Activated naive CD4-positive, alpha-beta T cell treated with anti-CD3 and anti-CD28 coated beads, Interleukin-2, amount 10 ng/mL, durations not matched to agents 7 days and 5 days (primary cell): Measurements from ENCODE around the gene FICD.

ENCODE experiments used
- CTCF ChIA-PET: fragments of 350-600 bp; sonication (Branson Sonifier 250); formaldehyde crosslinking; loops from one replicate; lab custom pipeline; 2021; ENCODE audit warnings: antibody characterized with exemption; lab: Charles Lee
- DNase-seq: peaks from one replicate; pipeline ENCODE4 v3.0.0-alpha.2; 2020
- H3K27ac Mint-ChIP-seq: one replicate; pipeline ENCODE4 v1.8.0; 2021; ENCODE audit warnings: mild to moderate bottlenecking, moderate library complexity, mixed read lengths
- H3K27me3 Mint-ChIP-seq: one replicate; pipeline ENCODE4 v1.8.0; 2021; ENCODE audit warnings: mild to moderate bottlenecking, mixed read lengths
- H3K36me3 Mint-ChIP-seq: one replicate; pipeline ENCODE4 v1.8.0; 2021; ENCODE audit warnings: mixed read lengths
- H3K4me1 Mint-ChIP-seq: one replicate; pipeline ENCODE4 v1.8.0; 2021; ENCODE audit warnings: mixed read lengths
- H3K4me3 Mint-ChIP-seq: one replicate; pipeline ENCODE4 v1.8.0; 2021; ENCODE audit warnings: mild to moderate bottlenecking, moderate library complexity, mixed read lengths
- H3K9me3 Mint-ChIP-seq: one replicate; pipeline ENCODE4 v1.8.0; 2021; ENCODE audit warnings: mixed read lengths

Gene FICD

GRCh38 chr12:108514468-108514972 lies 557 bp upstream of the FICD start:
- peak overlapping the region; percentile 86 for H3K4me3 Mint-ChIP-seq
- DNase-seq: no peak
- peak overlapping the region; percentile 91 for H3K27ac Mint-ChIP-seq
- peaks cover 34% of the 10 kb centered on the region for H3K4me1 Mint-ChIP-seq
- peaks cover 13% of the 10 kb centered on the region for H3K36me3 Mint-ChIP-seq
- H3K27me3 Mint-ChIP-seq: peaks cover 5% of the 10 kb centered on the region
- CTCF ChIA-PET: interaction anchor here (1.0 kb wide), 1 partner anchor 320 kb away, joined by 3 read pairs; no protein-coding TSS in a partner anchor
- no peaks in the 10 kb centered on the region for H3K9me3 Mint-ChIP-seq

- H3K9me3 Mint-ChIP-seq: no peaks in the 10 kb centered on the region
- CTCF ChIA-PET: interaction anchor here (1.9 kb wide), 1 partner anchor 102 kb away, joined by 5 read pairs; no protein-coding TSS in a partner anchor
- peaks cover 34% of the 10 kb centered on the region for H3K4me1 Mint-ChIP-seq
- peaks cover 5% of the 10 kb centered on the region for H3K27me3 Mint-ChIP-seq
- no peak for DNase-seq
- H3K27ac Mint-ChIP-seq: peak overlapping the region; percentile 91
- peak overlapping the region; percentile 86 for H3K4me3 Mint-ChIP-seq
- peaks cover 26% of the 10 kb centered on the region for H3K36me3 Mint-ChIP-seq
Observed at GRCh38 chr12:108515916-108516315, 839 bp downstream of the FICD start.

GRCh38 chr12:108516511-108517275 lies 1.6 kb downstream of the FICD start:
- H3K36me3 Mint-ChIP-seq: peaks cover 32% of the 10 kb centered on the region
- H3K27me3 Mint-ChIP-seq: peaks cover 5% of the 10 kb centered on the region
- no peaks in the 10 kb centered on the region for H3K9me3 Mint-ChIP-seq
- peak overlapping the region; percentile 86 for H3K4me3 Mint-ChIP-seq
- DNase-seq: no peak
- CTCF ChIA-PET: interaction anchor here (1.9 kb wide), 1 partner anchor 101 kb away, joined by 5 read pairs; no protein-coding TSS in a partner anchor
- H3K27ac Mint-ChIP-seq: peak overlapping the region; percentile 91
- H3K4me1 Mint-ChIP-seq: peaks cover 31% of the 10 kb centered on the region

- Mint-ChIP-seq H3K27ac (no peak overlapping the region), H3K4me3 (no peak overlapping the region), H3K9me3 (no peaks in the 10 kb centered on the region), H3K4me1 (peaks cover 24% of the 10 kb centered on the region), H3K27me3 (no peaks in the 10 kb centered on the region), H3K36me3 (peaks cover 40% of the 10 kb centered on the region)
- no peak for DNase-seq
- CTCF ChIA-PET: interaction anchor here (1.9 kb wide), 1 partner anchor 100 kb away, joined by 5 read pairs; no protein-coding TSS in a partner anchor
Observed at GRCh38 chr12:108517288-108518100, 2.4 kb downstream of the FICD start.

- peaks cover 44% of the 10 kb centered on the region for H3K36me3 Mint-ChIP-seq
- no peaks in the 10 kb centered on the region for H3K27me3 Mint-ChIP-seq
- CTCF ChIA-PET: no interaction called here
- H3K9me3 Mint-ChIP-seq: no peaks in the 10 kb centered on the region
- peak overlapping the region; percentile 33 for H3K27ac Mint-ChIP-seq
- H3K4me3 Mint-ChIP-seq: no peak overlapping the region
- peaks cover 24% of the 10 kb centered on the region for H3K4me1 Mint-ChIP-seq
- DNase-seq: no peak
Observed at GRCh38 chr12:108518101-108518715, 3.1 kb downstream of the FICD start.

- Mint-ChIP-seq H3K4me3 (no peak overlapping the region), H3K36me3 (peaks cover 50% of the 10 kb centered on the region), H3K4me1 (peaks cover 23% of the 10 kb centered on the region), H3K27me3 (no peaks in the 10 kb centered on the region), H3K27ac (no peak overlapping the region), H3K9me3 (no peaks in the 10 kb centered on the region)
- DNase-seq: no peak
- CTCF ChIA-PET: interaction anchor here (0.7 to 0.8 kb wide), 2 partner anchors 28 to 146 kb away, joined by 3 read pairs; no protein-coding TSS in a partner anchor
Observed at GRCh38 chr12:108518716-108519496, 3.8 kb downstream of the FICD start.

GRCh38 chr12:108519558-108519957 lies 4.5 kb downstream of the FICD start:
- Mint-ChIP-seq H3K36me3 (peaks cover 54% of the 10 kb centered on the region), H3K4me3 (no peak overlapping the region), H3K9me3 (no peaks in the 10 kb centered on the region), H3K27me3 (no peaks in the 10 kb centered on the region), H3K27ac (no peak overlapping the region), H3K4me1 (peaks cover 18% of the 10 kb centered on the region)
- no peak for DNase-seq
- CTCF ChIA-PET: interaction anchor here (0.7 to 0.8 kb wide), 2 partner anchors 27 to 145 kb away, joined by 3 read pairs; no protein-coding TSS in a partner anchor

- CTCF ChIA-PET: no interaction called here
- Mint-ChIP-seq H3K27ac (no peak overlapping the region), H3K4me3 (no peak overlapping the region), H3K9me3 (no peaks in the 10 kb centered on the region), H3K27me3 (no peaks in the 10 kb centered on the region), H3K4me1 (peaks cover 9% of the 10 kb centered on the region), H3K36me3 (peaks cover 72% of the 10 kb centered on the region)
- no peak for DNase-seq
Observed at GRCh38 chr12:108523365-108523764, 8.3 kb downstream of the FICD start.

- H3K4me1 Mint-ChIP-seq: peaks cover 11% of the 10 kb centered on the region
- CTCF ChIA-PET: no interaction called here
- no peak for DNase-seq
- peaks cover 76% of the 10 kb centered on the region for H3K36me3 Mint-ChIP-seq
- no peaks in the 10 kb centered on the region for H3K27me3 Mint-ChIP-seq
- H3K9me3 Mint-ChIP-seq: no peaks in the 10 kb centered on the region
- H3K4me3 Mint-ChIP-seq: no peak overlapping the region
- H3K27ac Mint-ChIP-seq: no peak overlapping the region
Observed at GRCh38 chr12:108525681-108526080, 10.6 kb downstream of the FICD start.

GRCh38 chr12:108526482-108527165 lies 11.5 kb downstream of the FICD start:
- Mint-ChIP-seq H3K36me3 (peaks cover 73% of the 10 kb centered on the region), H3K9me3 (no peaks in the 10 kb centered on the region), H3K4me1 (peaks cover 11% of the 10 kb centered on the region), H3K4me3 (no peak overlapping the region), H3K27me3 (no peaks in the 10 kb centered on the region), H3K27ac (peak overlapping the region; percentile 67)
- DNase-seq: no peak
- CTCF ChIA-PET: no interaction called here

- Mint-ChIP-seq H3K9me3 (no peaks in the 10 kb centered on the region), H3K27ac (peak overlapping the region; percentile 67), H3K36me3 (peaks cover 68% of the 10 kb centered on the region), H3K4me3 (no peak overlapping the region), H3K4me1 (peaks cover 11% of the 10 kb centered on the region), H3K27me3 (no peaks in the 10 kb centered on the region)
- DNase-seq: no peak
- CTCF ChIA-PET: no interaction called here
Observed at GRCh38 chr12:108527166-108527496, 12.1 kb downstream of the FICD start.

GRCh38 chr12:108530161-108530560 lies 15.1 kb downstream of the FICD start:
- peaks cover 11% of the 10 kb centered on the region for H3K4me1 Mint-ChIP-seq
- H3K9me3 Mint-ChIP-seq: no peaks in the 10 kb centered on the region
- no peak overlapping the region for H3K27ac Mint-ChIP-seq
- CTCF ChIA-PET: interaction anchor here (1.2 kb wide), 1 partner anchor 18 kb away, joined by 3 read pairs; no protein-coding TSS in a partner anchor
- H3K27me3 Mint-ChIP-seq: no peaks in the 10 kb centered on the region
- DNase-seq: no peak
- no peak overlapping the region for H3K4me3 Mint-ChIP-seq
- peaks cover 63% of the 10 kb centered on the region for H3K36me3 Mint-ChIP-seq
